ENCODE data around the gene STK32A. TPM values are rescaled to one million over a fixed set of nuclear protein-coding genes. Genes with fewer than 3 reads are reported as not detected.

The STK32A gene
- total RNA-seq, 4 donors from 2014 or later = 2.5 to 15.3 (median 9.4) TPM

GRCh38 chr5:147406636-147407035, 171.8 kb downstream of the STK32A start:
- H3K27me3 ChIP-seq = no peaks in the 10 kb centered on the region
- no peaks in the 10 kb centered on the region for H3K9me3 ChIP-seq
- no peaks in the 10 kb centered on the region for H3K36me3 ChIP-seq
- intact Hi-C loops (cut with DNase I) = no loop called here
- no peak overlapping the region for H3K27ac ChIP-seq
- WGBS, 2 donors = 82 to 90% methylated on average over 1 of the region's 1 CpG
- H3K4me3 ChIP-seq (replicated peaks in 1 of 3) = no peak overlapping the region
- no peak for DNase-seq
- H3K4me1 ChIP-seq = peaks cover 0 to 17% of the 10 kb centered on the region in 2 donors
- TF ChIP-seq, protein P1, sequence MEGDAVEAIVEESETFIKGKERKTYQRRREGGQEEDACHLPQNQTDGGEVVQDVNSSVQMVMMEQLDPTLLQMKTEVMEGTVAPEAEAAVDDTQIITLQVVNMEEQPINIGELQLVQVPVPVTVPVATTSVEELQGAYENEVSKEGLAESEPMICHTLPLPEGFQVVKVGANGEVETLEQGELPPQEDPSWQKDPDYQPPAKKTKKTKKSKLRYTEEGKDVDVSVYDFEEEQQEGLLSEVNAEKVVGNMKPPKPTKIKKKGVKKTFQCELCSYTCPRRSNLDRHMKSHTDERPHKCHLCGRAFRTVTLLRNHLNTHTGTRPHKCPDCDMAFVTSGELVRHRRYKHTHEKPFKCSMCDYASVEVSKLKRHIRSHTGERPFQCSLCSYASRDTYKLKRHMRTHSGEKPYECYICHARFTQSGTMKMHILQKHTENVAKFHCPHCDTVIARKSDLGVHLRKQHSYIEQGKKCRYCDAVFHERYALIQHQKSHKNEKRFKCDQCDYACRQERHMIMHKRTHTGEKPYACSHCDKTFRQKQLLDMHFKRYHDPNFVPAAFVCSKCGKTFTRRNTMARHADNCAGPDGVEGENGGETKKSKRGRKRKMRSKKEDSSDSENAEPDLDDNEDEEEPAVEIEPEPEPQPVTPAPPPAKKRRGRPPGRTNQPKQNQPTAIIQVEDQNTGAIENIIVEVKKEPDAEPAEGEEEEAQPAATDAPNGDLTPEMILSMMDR (IDR thresholded peaks at IDR 0.05) = no peak
- TF ChIP-seq POLR2A (IDR thresholded peaks at IDR 0.05) = no peak

GRCh38 chr5:147407094-147407681, 172.4 kb downstream of the STK32A start:
- WGBS, 2 donors = 60 to 69% methylated on average over 8 of the region's 8 CpGs
- Histone ChIP-seq H3K27me3 (no peaks in the 10 kb centered on the region), H3K4me3 (replicated peaks in 1 of 3) (no peak overlapping the region), H3K36me3 (no peaks in the 10 kb centered on the region), H3K27ac (no peak overlapping the region), H3K9me3 (no peaks in the 10 kb centered on the region), H3K4me1 (peaks cover 0 to 17% of the 10 kb centered on the region in 2 donors)
- intact Hi-C loops (cut with DNase I) = no loop called here
- TF ChIP-seq POLR2A (IDR thresholded peaks at IDR 0.05) = no peak
- TF ChIP-seq, protein P1 (IDR thresholded peaks at IDR 0.05) = no peak
- no peak for DNase-seq

DNA sequence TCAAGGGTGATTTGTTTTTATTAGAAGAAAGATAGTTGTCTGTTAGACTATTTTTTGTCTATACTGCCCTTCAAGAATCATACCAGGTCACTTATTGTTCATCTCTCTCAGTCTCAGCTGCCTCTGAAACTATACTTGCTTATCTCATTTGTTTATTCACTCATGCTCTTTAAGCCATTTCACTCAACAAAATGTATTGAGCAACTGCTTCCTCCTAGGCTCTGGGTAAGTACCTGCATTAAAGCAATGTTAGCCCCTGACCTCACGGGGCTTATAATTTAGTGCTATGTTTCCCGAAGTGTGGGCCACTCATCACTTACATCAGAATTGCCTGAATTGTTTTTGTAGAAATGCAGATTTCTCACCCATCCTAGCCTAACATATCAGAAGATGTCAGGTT, 174.2 kb downstream of the STK32A start:
- no peak for DNase-seq
- intact Hi-C loops (cut with DNase I) = no loop called here
- no peak for TF ChIP-seq POLR2A (IDR thresholded peaks at IDR 0.05)
- TF ChIP-seq, protein P1 (IDR thresholded peaks at IDR 0.05) = no peak
- Histone ChIP-seq H3K36me3 (no peaks in the 10 kb centered on the region), H3K27me3 (no peaks in the 10 kb centered on the region), H3K9me3 (no peaks in the 10 kb centered on the region), H3K4me1 (peaks cover 0 to 12% of the 10 kb centered on the region in 2 donors), H3K4me3 (replicated peaks in 1 of 3) (no peak overlapping the region), H3K27ac (no peak overlapping the region)
- 93 to 94% methylated on average over 2 of the region's 2 CpGs for WGBS, 2 donors

- Histone ChIP-seq H3K4me3 (replicated peaks in 1 of 3) (no peak overlapping the region), H3K9me3 (no peaks in the 10 kb centered on the region), H3K36me3 (no peaks in the 10 kb centered on the region), H3K27ac (no peak overlapping the region), H3K27me3 (no peaks in the 10 kb centered on the region), H3K4me1 (no peaks in the 10 kb centered on the region)
- no peak for DNase-seq
- WGBS, 2 donors = 77 to 81% methylated on average over 8 of the region's 8 CpGs
- intact Hi-C loops (cut with DNase I) = no loop called here
- TF ChIP-seq POLR2A (IDR thresholded peaks at IDR 0.05) = no peak
- TF ChIP-seq, protein P1 (IDR thresholded peaks at IDR 0.05) = no peak
These were observed 175.9 kb downstream of the STK32A start for GRCh38 chr5:147410496-147411358.

Measured in thyroid gland (tissue), 4 donors.